Astrocyte (in vitro differentiated cells and primary cell): Measurements from ENCODE around the gene LMBRD1.

ENCODE experiments used
- EZH2 ChIP-seq: IDR thresholded peaks from 2 replicates; pipeline ENCODE4 v1.6.1; 2012; ENCODE audit warnings: mild to moderate bottlenecking, low read length, inconsistent platforms; ENCODE audit not compliant: insufficient read depth
- TF ChIP-seq, protein P1 (sequence below): IDR thresholded peaks from 2 replicates; pipeline ENCODE4 v1.5.1; 2011; ENCODE audit warnings: low read depth, mild to moderate bottlenecking, inconsistent platforms, low read length, moderate library complexity; ENCODE audit not compliant: insufficient read depth

DNA sequence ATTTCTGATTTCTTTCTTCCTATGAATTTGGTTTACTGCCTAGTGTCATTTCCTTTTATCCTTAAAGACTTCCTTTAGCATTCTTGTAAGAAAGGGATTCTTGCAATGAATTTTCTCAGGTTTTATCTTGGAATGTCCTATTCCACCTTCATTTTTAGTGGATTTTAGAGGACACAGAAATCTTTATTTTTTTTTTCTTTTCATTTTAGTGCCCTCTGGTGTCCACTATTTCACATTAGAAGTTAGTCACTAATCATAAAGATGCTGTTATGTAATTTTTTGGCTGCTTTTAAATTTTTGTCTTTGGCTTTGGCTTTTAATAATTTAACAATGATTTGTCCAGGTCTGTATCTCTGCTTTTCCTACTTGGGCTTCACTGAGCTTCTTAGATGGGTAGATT lies 28.1 kb downstream of the LMBRD1 start:
- TF ChIP-seq, protein P1, sequence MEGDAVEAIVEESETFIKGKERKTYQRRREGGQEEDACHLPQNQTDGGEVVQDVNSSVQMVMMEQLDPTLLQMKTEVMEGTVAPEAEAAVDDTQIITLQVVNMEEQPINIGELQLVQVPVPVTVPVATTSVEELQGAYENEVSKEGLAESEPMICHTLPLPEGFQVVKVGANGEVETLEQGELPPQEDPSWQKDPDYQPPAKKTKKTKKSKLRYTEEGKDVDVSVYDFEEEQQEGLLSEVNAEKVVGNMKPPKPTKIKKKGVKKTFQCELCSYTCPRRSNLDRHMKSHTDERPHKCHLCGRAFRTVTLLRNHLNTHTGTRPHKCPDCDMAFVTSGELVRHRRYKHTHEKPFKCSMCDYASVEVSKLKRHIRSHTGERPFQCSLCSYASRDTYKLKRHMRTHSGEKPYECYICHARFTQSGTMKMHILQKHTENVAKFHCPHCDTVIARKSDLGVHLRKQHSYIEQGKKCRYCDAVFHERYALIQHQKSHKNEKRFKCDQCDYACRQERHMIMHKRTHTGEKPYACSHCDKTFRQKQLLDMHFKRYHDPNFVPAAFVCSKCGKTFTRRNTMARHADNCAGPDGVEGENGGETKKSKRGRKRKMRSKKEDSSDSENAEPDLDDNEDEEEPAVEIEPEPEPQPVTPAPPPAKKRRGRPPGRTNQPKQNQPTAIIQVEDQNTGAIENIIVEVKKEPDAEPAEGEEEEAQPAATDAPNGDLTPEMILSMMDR = peak; percentile 17
- no peak for TF ChIP-seq EZH2
